Astrocyte (in vitro differentiated cells and primary cell): ENCODE results near the gene MRNIP. TPM values are rescaled to one million over a fixed set of nuclear protein-coding genes. Genes with fewer than 3 reads are reported as not detected.

Experiments used
- DNase-seq: peaks from one replicate; pipeline ENCODE4 v3.0.0-alpha.2; 2010; ENCODE audit warnings: low read depth
- FAIRE-seq: peaks from 2 replicates; lab custom pipeline; 2011; peaks lifted over from hg19 to GRCh38; lab: Jason Lieb, UNC
- H2AFZ ChIP-seq: 2 replicates; pipeline ENCODE4 v1.6.0; 2012; ENCODE audit warnings: low read depth, low read length, inconsistent platforms
- H3K27ac ChIP-seq: 2 replicates; pipeline ENCODE4 v1.5.1; 2011; ENCODE audit warnings: low read depth, low read length, inconsistent platforms
- H3K27me3 ChIP-seq: 2 replicates; pipeline ENCODE4 v1.6.0; 2011; ENCODE audit warnings: low read length, inconsistent platforms; ENCODE audit not compliant: insufficient read depth
- H3K36me3 ChIP-seq: 2 replicates; pipeline ENCODE4 v1.5.1; 2011; ENCODE audit warnings: low read length, inconsistent platforms; ENCODE audit not compliant: insufficient read depth
- H3K4me1 ChIP-seq: 2 replicates; pipeline ENCODE4 v1.5.1; 2011; ENCODE audit warnings: low read length, inconsistent platforms; ENCODE audit not compliant: insufficient read depth
- H3K4me2 ChIP-seq: 2 replicates; pipeline ENCODE4 v1.6.0; 2012; ENCODE audit warnings: low read length, inconsistent platforms
- H3K4me3 ChIP-seq: 2 replicates; pipeline ENCODE4 v1.5.1; 2011; ENCODE audit warnings: low read depth, mild to moderate bottlenecking, low read length, inconsistent platforms; ENCODE audit not compliant: insufficient read depth
- H3K79me2 ChIP-seq: 2 replicates; pipeline ENCODE4 v1.6.0; 2012; ENCODE audit warnings: mild to moderate bottlenecking, low read length, inconsistent platforms; ENCODE audit not compliant: insufficient read depth
- H3K9ac ChIP-seq: 2 replicates; pipeline ENCODE4 v1.6.0; 2012; ENCODE audit warnings: mild to moderate bottlenecking, low read length, inconsistent platforms
- H3K9me3 ChIP-seq: 2 replicates; pipeline ENCODE4 v1.5.1; 2012; ENCODE audit warnings: low read depth, mild to moderate bottlenecking, low read length, inconsistent platforms; ENCODE audit not compliant: insufficient read depth
- H4K20me1 ChIP-seq: 2 replicates; pipeline ENCODE4 v1.6.0; 2012; ENCODE audit warnings: low read length, inconsistent platforms; ENCODE audit not compliant: insufficient read depth
- H3K27ac Mint-ChIP-seq: one replicate; pipeline ENCODE4 v1.8.0; 2021; ENCODE audit warnings: mild to moderate bottlenecking, mixed read lengths; ENCODE audit not compliant: unreplicated experiment
- H3K27me3 Mint-ChIP-seq: one replicate; pipeline ENCODE4 v1.8.0; 2021; ENCODE audit warnings: low read depth, mixed read lengths; ENCODE audit not compliant: unreplicated experiment
- H3K36me3 Mint-ChIP-seq: one replicate; pipeline ENCODE4 v1.8.0; 2021; ENCODE audit warnings: low read depth, mixed read lengths; ENCODE audit not compliant: unreplicated experiment
- H3K4me1 Mint-ChIP-seq: one replicate; pipeline ENCODE4 v1.8.0; 2021; ENCODE audit warnings: low read depth, mixed read lengths; ENCODE audit not compliant: unreplicated experiment
- H3K4me3 Mint-ChIP-seq: one replicate; pipeline ENCODE4 v1.8.0; 2021; ENCODE audit warnings: mild to moderate bottlenecking, moderate library complexity, mixed read lengths; ENCODE audit not compliant: unreplicated experiment
- H3K9me3 Mint-ChIP-seq: one replicate; pipeline ENCODE4 v1.8.0; 2021; ENCODE audit warnings: mild to moderate bottlenecking, mixed read lengths; ENCODE audit not compliant: unreplicated experiment
- EZH2 ChIP-seq: IDR thresholded peaks from 2 replicates; pipeline ENCODE4 v1.6.1; 2012; ENCODE audit warnings: mild to moderate bottlenecking, low read length, inconsistent platforms; ENCODE audit not compliant: insufficient read depth
- total RNA-seq: library from RNA; stranded (reverse); gene quantifications from 2 replicates; pipeline ENCODE4 v1.2.1, GENCODE V29; 2021
- TF ChIP-seq, protein P1 (sequence below): IDR thresholded peaks from 2 replicates; pipeline ENCODE4 v1.5.1; 2011; ENCODE audit warnings: low read depth, mild to moderate bottlenecking, inconsistent platforms, low read length, moderate library complexity; ENCODE audit not compliant: insufficient read depth

Gene MRNIP
- total RNA-seq, 1 donor from 2014 or later = 20.7 TPM

DNA sequence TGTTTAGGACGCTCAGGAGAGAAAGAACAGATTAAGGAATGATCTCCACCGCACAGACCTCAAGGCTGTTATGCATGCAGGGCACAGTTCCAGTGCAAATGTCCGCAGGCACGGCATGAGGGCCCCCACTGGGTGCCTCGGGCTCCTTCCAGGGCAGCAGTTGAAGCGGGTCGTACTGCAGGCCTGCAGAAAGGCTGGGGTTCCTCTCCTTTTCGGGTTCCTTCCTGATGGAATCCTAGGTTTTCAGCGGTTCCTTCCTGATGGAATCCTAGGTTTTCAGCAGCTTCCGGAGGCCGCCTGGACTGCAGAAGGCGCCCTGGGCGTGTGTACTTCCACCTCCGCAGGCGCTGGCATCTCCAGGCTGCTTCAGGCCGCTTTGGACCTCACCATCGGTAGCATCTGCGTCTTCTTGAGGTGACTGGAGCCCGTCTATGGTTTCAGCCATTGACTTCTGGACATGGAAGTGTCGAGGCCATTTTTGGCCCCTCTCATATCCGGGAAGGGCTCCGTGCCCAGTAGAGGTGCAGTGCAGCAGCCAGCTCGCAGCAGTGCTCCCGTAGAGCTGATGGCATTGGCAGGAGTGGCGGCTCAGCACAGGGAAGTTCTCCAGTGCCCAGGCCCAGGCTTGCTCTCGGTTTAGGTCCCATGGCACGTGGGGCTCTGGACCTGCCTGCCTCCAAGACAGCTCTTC is 46.3 kb downstream of the MRNIP start:
- no peaks in the 10 kb centered on the region for H4K20me1 ChIP-seq
- no peaks in the 10 kb centered on the region for H3K79me2 ChIP-seq
- H3K4me1 ChIP-seq = peaks cover 7% of the 10 kb centered on the region
- no peaks in the 10 kb centered on the region for H3K27me3 ChIP-seq
- no peaks in the 10 kb centered on the region for H3K36me3 ChIP-seq
- Mint-ChIP-seq H3K27ac (no peak overlapping the region), H3K36me3 (peaks cover 16% of the 10 kb centered on the region), H3K27me3 (no peaks in the 10 kb centered on the region), H3K4me1 (no peaks in the 10 kb centered on the region), H3K9me3 (no peaks in the 10 kb centered on the region), H3K4me3 (no peak overlapping the region)
- FAIRE-seq (no peak), DNase-seq (no peak)
- no peak overlapping the region for H3K4me2 ChIP-seq
- TF ChIP-seq, protein P1, sequence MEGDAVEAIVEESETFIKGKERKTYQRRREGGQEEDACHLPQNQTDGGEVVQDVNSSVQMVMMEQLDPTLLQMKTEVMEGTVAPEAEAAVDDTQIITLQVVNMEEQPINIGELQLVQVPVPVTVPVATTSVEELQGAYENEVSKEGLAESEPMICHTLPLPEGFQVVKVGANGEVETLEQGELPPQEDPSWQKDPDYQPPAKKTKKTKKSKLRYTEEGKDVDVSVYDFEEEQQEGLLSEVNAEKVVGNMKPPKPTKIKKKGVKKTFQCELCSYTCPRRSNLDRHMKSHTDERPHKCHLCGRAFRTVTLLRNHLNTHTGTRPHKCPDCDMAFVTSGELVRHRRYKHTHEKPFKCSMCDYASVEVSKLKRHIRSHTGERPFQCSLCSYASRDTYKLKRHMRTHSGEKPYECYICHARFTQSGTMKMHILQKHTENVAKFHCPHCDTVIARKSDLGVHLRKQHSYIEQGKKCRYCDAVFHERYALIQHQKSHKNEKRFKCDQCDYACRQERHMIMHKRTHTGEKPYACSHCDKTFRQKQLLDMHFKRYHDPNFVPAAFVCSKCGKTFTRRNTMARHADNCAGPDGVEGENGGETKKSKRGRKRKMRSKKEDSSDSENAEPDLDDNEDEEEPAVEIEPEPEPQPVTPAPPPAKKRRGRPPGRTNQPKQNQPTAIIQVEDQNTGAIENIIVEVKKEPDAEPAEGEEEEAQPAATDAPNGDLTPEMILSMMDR = no peak
- no peak for TF ChIP-seq EZH2
- H3K9me3 ChIP-seq = no peaks in the 10 kb centered on the region
- H2AFZ ChIP-seq = no peak overlapping the region
- no peak overlapping the region for H3K9ac ChIP-seq
- no peak overlapping the region for H3K4me3 ChIP-seq
- no peak overlapping the region for H3K27ac ChIP-seq

DNA sequence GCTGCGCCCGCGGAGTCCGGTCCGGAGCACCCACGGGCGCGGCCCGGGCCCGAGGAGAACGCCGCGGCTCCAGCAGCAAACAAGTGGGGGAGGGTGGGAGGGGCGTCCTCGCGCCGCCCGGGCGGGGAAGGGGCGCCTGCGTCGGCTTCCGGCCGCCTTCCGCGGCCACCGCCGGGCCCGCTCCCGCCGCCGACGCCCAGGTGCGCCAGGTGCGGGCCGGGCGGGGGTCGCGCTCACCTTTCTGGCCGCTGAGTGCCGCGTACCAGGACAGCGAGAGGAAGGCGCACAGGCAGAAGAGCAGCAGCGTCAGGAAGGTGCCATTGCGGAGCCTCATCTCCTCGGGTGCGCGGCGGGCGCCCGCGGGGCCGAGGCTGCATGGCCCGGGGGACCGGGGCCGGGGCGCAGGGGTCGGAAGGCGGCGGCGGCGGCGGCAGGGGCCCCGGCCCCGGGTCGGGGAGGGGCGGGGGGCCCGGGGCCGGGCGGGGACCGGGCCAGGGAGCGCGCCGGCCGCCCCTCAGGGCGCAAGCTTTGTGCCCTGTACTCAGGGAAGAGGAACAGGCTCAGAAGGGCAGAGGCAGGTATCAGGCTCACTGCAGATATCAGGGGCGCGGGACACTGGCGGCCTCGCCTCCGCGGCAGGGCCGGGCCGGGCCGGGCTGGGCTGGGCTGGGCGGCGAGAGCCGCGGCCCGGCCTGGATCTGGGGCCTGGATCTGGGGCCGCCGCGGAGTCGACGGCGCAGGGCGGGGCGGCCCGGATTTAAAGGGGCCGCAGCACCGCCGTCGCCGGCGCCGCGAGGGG is 52.2 kb downstream of the MRNIP start, which contains the start of gene MGAT4B:
MGAT4B (minus strand) TSS at position 617 of the 799 bp plus-strand sequence; CDS start at position 334, 283 bp downstream.
- peak within 1 kb of the TSS; percentile 82 for H3K4me3 Mint-ChIP-seq
- no peak within 1 kb of the TSS for H3K27ac Mint-ChIP-seq
- FAIRE-seq (no peak), DNase-seq (peak; percentile 48)
- no peaks in the 10 kb centered on the region for H3K27me3 ChIP-seq
- peak within 1 kb of the TSS; percentile 42 for H3K27ac ChIP-seq
- no peak for TF ChIP-seq EZH2
- TF ChIP-seq, protein P1 = no peak
- no peaks in the 10 kb centered on the region for H3K27me3 Mint-ChIP-seq
- peaks cover 21% of the 10 kb centered on the region for H3K4me1 ChIP-seq
- H3K9ac ChIP-seq = peak within 1 kb of the TSS; percentile 83
- no peaks in the 10 kb centered on the region for H3K9me3 ChIP-seq
- peaks cover 14% of the 10 kb centered on the region for H3K4me1 Mint-ChIP-seq
- H2AFZ ChIP-seq = peak within 1 kb of the TSS; percentile 71
- no peaks in the 10 kb centered on the region for H3K36me3 ChIP-seq
- no peaks in the 10 kb centered on the region for H3K9me3 Mint-ChIP-seq
- peak within 1 kb of the TSS; percentile 71 for H3K4me3 ChIP-seq
- peak within 1 kb of the TSS; percentile 92 for H3K4me2 ChIP-seq
- H3K79me2 ChIP-seq = peaks cover 43% of the 10 kb centered on the region
- H3K36me3 Mint-ChIP-seq = peaks cover 9% of the 10 kb centered on the region
- H4K20me1 ChIP-seq = peaks cover 40% of the 10 kb centered on the region
